CD4-positive, alpha-beta T cell treated with Interleukin-2 at 100 ng/mL for 4 hours (primary cell): Measurements from ENCODE around the gene PLPPR1.
"Not testable (repeated sequence)": the region's sequence is repeated elsewhere in the genome, so short reads cannot be mapped to it uniquely, and the experiment has no call there.

Source experiments
- DNase-seq: peaks from one replicate; pipeline ENCODE4 v3.0.0-alpha.2; 2020; ENCODE audit warnings: low spot score

Gene PLPPR1

GRCh38 chr9:101028346-101029314 lies at the start of gene PLPPR1:
TSS of gene PLPPR1 (plus strand) at chr9:101028727.
- DNase-seq, result no peak

GRCh38 chr9:100989731-100990130 lies 38.8 kb upstream of the PLPPR1 start:
- DNase-seq, result no peak

GRCh38 chr9:100990605-100991381 lies 37.7 kb upstream of the PLPPR1 start:
- no peak for DNase-seq

- DNase-seq, result no peak
Measured at GRCh38 chr9:100992632-100993031, 35.9 kb upstream of the PLPPR1 start.

DNA sequence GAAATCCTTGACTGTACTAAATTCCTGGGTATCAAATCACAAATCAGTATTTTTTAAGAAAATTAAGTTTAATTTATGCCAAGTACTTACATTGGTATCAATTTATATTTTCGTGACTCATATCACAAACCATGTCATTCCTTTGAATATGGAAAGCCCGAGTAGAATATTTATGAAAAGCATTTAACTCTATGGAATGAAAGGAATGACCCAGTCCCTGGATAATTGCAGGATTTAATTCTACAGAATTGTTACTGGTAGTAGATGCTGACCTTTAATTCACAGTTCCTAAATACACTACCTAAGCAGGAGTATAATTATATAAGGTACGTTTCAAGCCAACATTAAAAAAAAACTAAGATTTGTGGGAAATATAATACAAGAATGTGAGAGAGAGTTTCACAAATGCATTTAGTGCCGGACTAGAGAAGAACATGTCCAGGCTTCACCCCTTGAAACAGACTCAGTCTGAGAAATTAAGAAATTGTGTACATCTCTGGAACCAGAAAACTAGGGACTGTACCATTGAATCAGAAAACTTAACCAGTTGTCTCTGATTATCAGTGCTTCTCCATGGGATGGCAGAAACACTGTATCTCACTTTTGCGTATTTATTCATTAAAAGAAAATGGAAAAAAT lies 28.5 kb upstream of the PLPPR1 start:
- DNase-seq, result no peak

GRCh38 chr9:101005246-101005645 lies 23.3 kb upstream of the PLPPR1 start:
- DNase-seq, result no peak

- no peak for DNase-seq
Measured at GRCh38 chr9:101014566-101014965, 14.0 kb upstream of the PLPPR1 start.

DNA sequence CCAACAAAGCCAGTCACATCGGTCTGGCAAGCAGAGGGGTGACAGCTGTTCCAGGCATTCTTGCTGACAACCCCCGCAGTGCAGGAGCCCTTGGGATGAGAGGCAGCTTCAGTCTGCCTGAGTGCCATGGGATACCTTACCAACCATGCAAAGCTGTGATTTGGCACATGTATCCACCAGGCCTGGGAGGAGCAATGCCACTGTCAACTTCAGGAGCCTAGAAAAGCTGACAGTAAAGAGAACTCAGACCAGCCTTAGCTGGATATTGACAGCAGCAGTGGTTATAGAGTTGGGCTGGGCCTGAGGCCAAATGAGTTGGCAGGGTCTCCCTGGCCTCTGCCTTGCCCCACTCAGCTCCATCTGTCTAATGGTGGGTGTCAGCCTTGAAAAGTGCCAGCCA lies 10.1 kb upstream of the PLPPR1 start:
- DNase-seq, result no peak

GRCh38 chr9:101022704-101023103 lies 5.8 kb upstream of the PLPPR1 start:
- DNase-seq, result no peak

- DNase-seq, result no peak
Measured at GRCh38 chr9:101025940-101026339, 2.6 kb upstream of the PLPPR1 start.

GRCh38 chr9:101026824-101027223 lies 1.7 kb upstream of the PLPPR1 start:
- DNase-seq, result no peak

- no peak for DNase-seq
Measured at GRCh38 chr9:101027236-101027635, 1.3 kb upstream of the PLPPR1 start.

DNA sequence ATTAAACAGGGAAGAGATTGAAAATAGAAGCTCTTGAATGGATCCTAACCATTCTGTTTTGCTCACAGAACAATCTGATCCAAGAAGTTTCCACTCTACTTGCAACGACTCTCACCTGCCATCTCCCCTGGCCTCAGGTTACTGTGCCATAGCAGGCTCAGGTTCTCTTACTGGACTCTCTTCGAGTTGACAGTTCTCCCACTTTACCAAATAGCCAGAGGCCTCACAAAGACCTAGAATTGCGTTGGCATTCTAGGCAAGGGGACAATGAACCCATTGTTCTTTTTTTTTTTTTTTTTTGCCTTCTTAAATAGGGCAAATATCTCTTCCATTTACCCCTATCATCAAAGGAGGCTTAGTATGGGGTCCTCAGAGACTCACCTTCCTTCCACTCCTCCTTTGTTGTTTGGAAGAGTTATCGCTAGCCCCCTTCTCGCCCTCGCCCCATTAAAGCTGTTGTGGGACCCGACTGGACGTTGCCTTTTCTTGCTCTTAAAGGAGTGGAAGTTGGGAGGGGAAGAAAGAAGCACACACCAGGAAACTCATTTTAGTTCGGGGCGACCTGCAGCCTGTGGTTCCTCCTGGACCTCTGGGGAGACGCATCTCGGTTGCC lies 688 bp upstream of the PLPPR1 start:
- no peak for DNase-seq

DNA sequence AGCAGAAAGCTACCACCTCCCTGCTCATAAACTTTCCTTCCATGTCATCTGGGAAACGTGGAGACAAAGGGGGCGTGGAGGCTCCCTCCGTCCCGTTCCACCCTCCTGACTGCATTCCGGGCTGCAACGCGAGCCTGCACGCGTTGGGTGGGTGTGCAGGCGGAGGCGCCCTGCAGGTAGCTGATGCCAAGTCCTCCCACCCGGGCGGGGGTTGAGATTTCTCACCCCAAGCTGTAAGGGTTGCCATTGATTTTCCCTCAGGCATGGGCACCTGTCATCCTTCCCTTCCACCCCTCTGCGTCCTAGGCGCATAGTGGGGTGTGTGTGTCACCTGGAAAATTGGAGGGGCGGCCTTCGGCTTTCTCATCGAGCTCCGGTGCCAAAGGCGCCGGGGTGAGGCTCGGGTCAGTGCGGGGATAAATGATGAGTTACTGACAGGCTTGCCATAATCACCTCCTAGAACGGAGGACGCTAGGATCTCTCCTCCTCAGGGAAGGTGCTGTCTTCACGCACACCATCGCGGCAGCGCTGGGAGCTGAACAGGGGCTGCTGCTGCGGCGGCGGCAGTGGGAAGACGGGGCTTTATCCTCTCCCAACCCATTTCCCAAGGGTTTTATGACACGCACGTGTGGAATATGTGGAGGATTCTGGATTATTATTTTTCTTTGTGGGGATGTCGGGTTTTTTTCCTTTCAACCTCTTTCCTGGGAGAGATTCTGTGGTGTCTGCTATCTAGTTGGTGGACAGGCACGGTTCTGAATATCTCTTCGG lies 973 bp downstream of the PLPPR1 start:
- no peak for DNase-seq

- no peak for DNase-seq
Measured at GRCh38 chr9:101030086-101030391, 1.5 kb downstream of the PLPPR1 start.

DNA sequence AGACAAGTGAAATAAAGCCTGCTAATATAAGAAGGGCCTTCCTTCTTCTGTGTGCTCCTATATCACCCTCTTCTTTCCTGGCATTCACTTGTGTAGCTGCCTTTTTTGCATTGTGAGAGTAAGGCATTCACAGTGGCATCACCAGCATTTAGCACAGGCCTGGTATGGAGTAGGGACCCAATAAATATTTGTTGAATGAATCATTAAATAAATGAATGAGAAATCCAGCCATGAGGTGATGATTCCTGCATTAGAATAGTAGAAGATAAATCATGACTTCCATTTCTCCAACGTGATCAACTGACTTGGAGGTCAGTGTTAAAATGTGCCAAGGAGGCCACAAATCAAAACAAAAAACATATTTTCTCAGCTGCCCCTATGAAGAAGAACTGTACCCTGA lies 3.9 kb downstream of the PLPPR1 start:
- no peak for DNase-seq

DNA sequence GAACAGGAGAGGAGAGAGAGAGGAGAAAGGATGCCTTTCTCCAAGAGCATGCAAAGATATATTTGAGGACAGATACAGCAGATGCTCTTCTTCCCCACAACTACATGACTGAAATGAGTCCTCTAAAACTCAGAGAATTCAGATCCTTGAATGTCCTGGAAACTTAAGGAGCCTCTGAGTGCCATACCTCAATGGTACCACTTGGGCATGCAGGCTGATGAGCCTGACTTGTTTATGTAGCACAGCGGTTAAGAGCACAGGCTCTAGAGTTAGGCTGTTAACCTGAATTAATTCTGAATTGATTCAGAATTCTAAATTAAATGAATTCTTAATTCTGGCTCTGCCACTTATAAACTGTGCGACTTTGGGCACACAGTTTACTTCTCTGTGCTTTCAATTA lies 5.7 kb downstream of the PLPPR1 start:
- no peak for DNase-seq

GRCh38 chr9:101035098-101035497 lies 6.6 kb downstream of the PLPPR1 start:
- no peak for DNase-seq

DNA sequence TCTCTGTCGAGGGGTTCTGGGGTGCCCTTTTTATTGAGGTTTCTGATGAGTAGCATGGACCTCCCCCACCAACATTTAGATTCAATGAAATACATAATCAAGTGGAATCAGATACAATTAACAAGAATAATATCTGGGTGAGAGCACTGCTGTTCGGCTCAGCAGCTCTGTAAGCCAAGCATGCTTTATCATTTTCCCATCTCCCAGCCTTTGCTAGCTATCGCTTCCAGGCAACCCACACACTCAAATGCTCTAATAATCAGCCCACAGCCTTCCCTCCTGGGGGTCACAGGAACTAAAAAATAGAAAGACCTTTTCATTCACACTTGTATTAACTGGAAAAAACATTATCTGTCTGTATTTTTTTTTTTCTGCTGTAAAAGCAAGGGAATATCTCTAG lies 8.9 kb downstream of the PLPPR1 start:
- DNase-seq, result no peak

- no peak for DNase-seq
Measured at GRCh38 chr9:101038488-101038887, 10.0 kb downstream of the PLPPR1 start.

GRCh38 chr9:101039581-101039980 lies 11.1 kb downstream of the PLPPR1 start:
- not testable (repeated sequence) for DNase-seq
